WTC11 (cell line): ENCODE measurements around the gene SDK2. TPM values are rescaled to one million over a fixed set of nuclear protein-coding genes. Genes with fewer than 3 reads are reported as not detected.

Experiments
- ATAC-seq: fragments of 200-7000 bp; cut with Tn5 transposase; 2 replicates; pipeline ENCODE4 v1.10.0; 2021; ENCODE audit warnings: mild to moderate bottlenecking, moderate library complexity
- CTCF ChIA-PET: fragments of 300-600 bp; sonication (Branson Sonifier 250); formaldehyde crosslinking; loops from one replicate; lab custom pipeline; 2021; ENCODE audit warnings: antibody characterized with exemption; lab: Charles Lee
- POLR2A ChIA-PET: fragments of 350-600 bp; sonication (Branson Sonifier 250); formaldehyde crosslinking; loops from one replicate; lab custom pipeline; 2021; ENCODE audit warnings: antibody characterized with exemption; lab: Charles Lee
- DNase-seq: peaks from one replicate; pipeline ENCODE4 v3.0.0; 2021; ENCODE audit warnings: low spot score
- H3K27ac Mint-ChIP-seq: 2 replicates; pipeline ENCODE4 v1.8.0; 2021; ENCODE audit warnings: mixed read lengths
- H3K27me3 Mint-ChIP-seq: 2 replicates; pipeline ENCODE4 v1.8.0; 2021; ENCODE audit warnings: low read depth, mild to moderate bottlenecking, moderate library complexity, mixed read lengths
- H3K36me3 Mint-ChIP-seq: 2 replicates; pipeline ENCODE4 v1.8.0; 2021; ENCODE audit warnings: mixed read lengths
- H3K4me1 Mint-ChIP-seq: 2 replicates; pipeline ENCODE4 v1.8.0; 2022; ENCODE audit warnings: mixed read lengths
- H3K4me3 Mint-ChIP-seq: 2 replicates; pipeline ENCODE4 v1.8.0; 2021; ENCODE audit warnings: mild to moderate bottlenecking, moderate library complexity, mixed read lengths
- H3K9me3 Mint-ChIP-seq: 2 replicates; pipeline ENCODE4 v1.8.0; 2021; ENCODE audit warnings: mixed read lengths
- ATF1 ChIP-seq: sonication (generic); formaldehyde crosslinking; IDR thresholded peaks from 2 replicates; pipeline ENCODE4 v1.8.1; 2023; ENCODE audit warnings: mild to moderate bottlenecking, moderate library complexity, missing genetic modification reagents
- CBFB ChIP-seq: sonication (generic); formaldehyde crosslinking; IDR thresholded peaks from 2 replicates; pipeline ENCODE4 v1.8.1; 2022; ENCODE audit warnings: mild to moderate bottlenecking, low read depth, missing genetic modification reagents
- CREB1 ChIP-seq: sonication (generic); formaldehyde crosslinking; IDR thresholded peaks from 2 replicates; pipeline ENCODE4 v1.8.0; 2023; ENCODE audit warnings: mild to moderate bottlenecking, missing genetic modification reagents
- ELF4 ChIP-seq: sonication (generic); formaldehyde crosslinking; IDR thresholded peaks from 2 replicates; pipeline ENCODE4 v1.8.1; 2022; ENCODE audit warnings: low read depth, mild to moderate bottlenecking, moderate library complexity, missing genetic modification reagents
- NR1H2 ChIP-seq: sonication (generic); formaldehyde crosslinking; IDR thresholded peaks from 2 replicates; pipeline ENCODE4 v1.9.0; 2021; ENCODE audit warnings: mild to moderate bottlenecking, moderate library complexity, missing genetic modification reagents
- RELA ChIP-seq: sonication (generic); formaldehyde crosslinking; IDR thresholded peaks from 2 replicates; pipeline ENCODE4 v1.8.1; 2022; ENCODE audit warnings: missing genetic modification reagents, mild to moderate bottlenecking, borderline replicate concordance
- RORB ChIP-seq: fragments of 250-450 bp; sonication (Bioruptor Pico); IDR thresholded peaks from 2 replicates; pipeline ENCODE4 v1.9.0; 2021; ENCODE audit warnings: mild to moderate bottlenecking
- SOX15 ChIP-seq: fragments of 250-450 bp; sonication (Bioruptor Pico); IDR thresholded peaks from 2 replicates; pipeline ENCODE4 v1.9.0; 2021; ENCODE audit warnings: mild to moderate bottlenecking
- SP1 ChIP-seq: sonication (generic); formaldehyde crosslinking; conservative IDR thresholded peaks from 2 replicates; pipeline ENCODE4 v1.8.1; 2022; ENCODE audit warnings: missing genetic modification reagents
- total RNA-seq: library from RNA; stranded (reverse); gene quantifications from 3 replicates; pipeline ENCODE4 v1.2.3, GENCODE V29; 2021
- TF ChIP-seq, protein P1 (sequence below): sonication (generic); formaldehyde crosslinking; IDR thresholded peaks from 2 replicates; pipeline ENCODE4 v1.8.0; 2022; ENCODE audit warnings: mild to moderate bottlenecking, missing genetic modification reagents
- TF ChIP-seq, protein P2 (sequence below): sonication (generic); formaldehyde crosslinking; IDR thresholded peaks from 2 replicates; pipeline ENCODE4 v1.8.1; 2022; ENCODE audit warnings: missing genetic modification reagents, borderline replicate concordance
- TF ChIP-seq, protein P3 (sequence below): sonication (generic); formaldehyde crosslinking; IDR thresholded peaks from 2 replicates; pipeline ENCODE4 v1.8.1; 2023; ENCODE audit warnings: mild to moderate bottlenecking, missing genetic modification reagents
- TF ChIP-seq, protein P4 (sequence below): sonication (generic); formaldehyde crosslinking; IDR thresholded peaks from 2 replicates; pipeline ENCODE4 v1.8.1; 2022; ENCODE audit warnings: low read depth, mild to moderate bottlenecking, moderate library complexity, missing genetic modification reagents, borderline replicate concordance
- TF ChIP-seq, protein P5 (sequence below): fragments of 250-450 bp; sonication (Bioruptor Pico); conservative IDR thresholded peaks from 2 replicates; pipeline ENCODE4 v1.9.0; 2021; ENCODE audit warnings: mild to moderate bottlenecking
- TF ChIP-seq, protein P6 (sequence below): sonication (generic); formaldehyde crosslinking; IDR thresholded peaks from 2 replicates; pipeline ENCODE4 v1.8.0; 2022; ENCODE audit warnings: missing genetic modification reagents
- TF ChIP-seq, protein P7 (sequence below): fragments of 250-450 bp; sonication (Bioruptor Pico); IDR thresholded peaks from 2 replicates; pipeline ENCODE4 v1.9.0; 2021; ENCODE audit warnings: mild to moderate bottlenecking
- TF ChIP-seq, protein P8 (sequence below): sonication (generic); formaldehyde crosslinking; IDR thresholded peaks from 2 replicates; pipeline ENCODE4 v1.8.0; 2022; ENCODE audit warnings: mild to moderate bottlenecking, missing genetic modification reagents

SDK2 gene
- total RNA-seq, 1 experiment from 2014 or later, result 14.8 TPM

DNA sequence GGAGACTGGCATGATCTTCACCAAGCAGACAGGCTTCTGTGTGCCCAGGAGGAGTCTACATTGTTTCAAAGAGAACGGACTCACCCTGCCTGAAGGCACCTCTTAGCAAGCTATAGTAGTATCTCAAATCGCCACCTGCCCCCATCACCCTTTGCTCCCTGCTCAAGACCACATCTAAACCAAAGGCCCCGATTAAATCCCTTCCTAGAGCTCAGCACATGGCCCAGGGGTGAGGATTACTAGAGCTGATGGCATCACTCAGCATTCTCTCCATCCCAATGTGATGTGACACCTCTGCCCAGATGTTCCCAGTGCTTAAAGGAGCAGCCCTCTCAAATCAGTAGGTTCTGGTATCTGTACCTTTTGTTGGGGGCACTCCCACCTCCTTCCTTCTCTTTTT, 324.5 kb downstream of the SDK2 start:
- Mint-ChIP-seq H3K9me3 (no peaks in the 10 kb centered on the region), H3K4me1 (peaks cover 35% of the 10 kb centered on the region), H3K36me3 (no peaks in the 10 kb centered on the region), H3K27me3 (peaks cover 17% of the 10 kb centered on the region), H3K4me3 (no peak overlapping the region), H3K27ac (no peak overlapping the region)
- ChIA-PET CTCF (interaction anchor here (0.9 kb wide), 1 partner anchor 9 kb away, joined by 3 read pairs; no protein-coding TSS in a partner anchor), POLR2A (no interaction called here)
- DNase-seq (no peak), ATAC-seq (no peak)
- no peak for TF ChIP-seq RORB (CRISPR knock-in tag)
- TF ChIP-seq, protein P1, sequence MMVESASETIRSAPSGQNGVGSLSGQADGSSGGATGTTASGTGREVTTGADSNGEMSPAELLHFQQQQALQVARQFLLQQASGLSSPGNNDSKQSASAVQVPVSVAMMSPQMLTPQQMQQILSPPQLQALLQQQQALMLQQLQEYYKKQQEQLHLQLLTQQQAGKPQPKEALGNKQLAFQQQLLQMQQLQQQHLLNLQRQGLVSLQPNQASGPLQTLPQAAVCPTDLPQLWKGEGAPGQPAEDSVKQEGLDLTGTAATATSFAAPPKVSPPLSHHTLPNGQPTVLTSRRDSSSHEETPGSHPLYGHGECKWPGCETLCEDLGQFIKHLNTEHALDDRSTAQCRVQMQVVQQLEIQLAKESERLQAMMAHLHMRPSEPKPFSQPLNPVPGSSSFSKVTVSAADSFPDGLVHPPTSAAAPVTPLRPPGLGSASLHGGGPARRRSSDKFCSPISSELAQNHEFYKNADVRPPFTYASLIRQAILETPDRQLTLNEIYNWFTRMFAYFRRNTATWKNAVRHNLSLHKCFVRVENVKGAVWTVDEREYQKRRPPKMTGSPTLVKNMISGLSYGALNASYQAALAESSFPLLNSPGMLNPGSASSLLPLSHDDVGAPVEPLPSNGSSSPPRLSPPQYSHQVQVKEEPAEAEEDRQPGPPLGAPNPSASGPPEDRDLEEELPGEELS, result no peak
- no peak for TF ChIP-seq CREB1
- TF ChIP-seq, protein P2, sequence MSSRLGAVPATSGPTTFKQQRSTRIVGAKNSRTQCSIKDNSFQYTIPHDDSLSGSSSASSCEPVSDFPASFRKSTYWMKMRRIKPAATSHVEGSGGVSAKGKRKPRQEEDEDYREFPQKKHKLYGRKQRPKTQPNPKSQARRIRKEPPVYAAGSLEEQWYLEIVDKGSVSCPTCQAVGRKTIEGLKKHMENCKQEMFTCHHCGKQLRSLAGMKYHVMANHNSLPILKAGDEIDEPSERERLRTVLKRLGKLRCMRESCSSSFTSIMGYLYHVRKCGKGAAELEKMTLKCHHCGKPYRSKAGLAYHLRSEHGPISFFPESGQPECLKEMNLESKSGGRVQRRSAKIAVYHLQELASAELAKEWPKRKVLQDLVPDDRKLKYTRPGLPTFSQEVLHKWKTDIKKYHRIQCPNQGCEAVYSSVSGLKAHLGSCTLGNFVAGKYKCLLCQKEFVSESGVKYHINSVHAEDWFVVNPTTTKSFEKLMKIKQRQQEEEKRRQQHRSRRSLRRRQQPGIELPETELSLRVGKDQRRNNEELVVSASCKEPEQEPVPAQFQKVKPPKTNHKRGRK, result no peak
- no peak for TF ChIP-seq NR1H2
- no peak for TF ChIP-seq ATF1 (CRISPR knock-in tag)
- TF ChIP-seq, protein P3, sequence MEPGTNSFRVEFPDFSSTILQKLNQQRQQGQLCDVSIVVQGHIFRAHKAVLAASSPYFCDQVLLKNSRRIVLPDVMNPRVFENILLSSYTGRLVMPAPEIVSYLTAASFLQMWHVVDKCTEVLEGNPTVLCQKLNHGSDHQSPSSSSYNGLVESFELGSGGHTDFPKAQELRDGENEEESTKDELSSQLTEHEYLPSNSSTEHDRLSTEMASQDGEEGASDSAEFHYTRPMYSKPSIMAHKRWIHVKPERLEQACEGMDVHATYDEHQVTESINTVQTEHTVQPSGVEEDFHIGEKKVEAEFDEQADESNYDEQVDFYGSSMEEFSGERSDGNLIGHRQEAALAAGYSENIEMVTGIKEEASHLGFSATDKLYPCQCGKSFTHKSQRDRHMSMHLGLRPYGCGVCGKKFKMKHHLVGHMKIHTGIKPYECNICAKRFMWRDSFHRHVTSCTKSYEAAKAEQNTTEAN, result no peak
- no peak for TF ChIP-seq CBFB

DNA sequence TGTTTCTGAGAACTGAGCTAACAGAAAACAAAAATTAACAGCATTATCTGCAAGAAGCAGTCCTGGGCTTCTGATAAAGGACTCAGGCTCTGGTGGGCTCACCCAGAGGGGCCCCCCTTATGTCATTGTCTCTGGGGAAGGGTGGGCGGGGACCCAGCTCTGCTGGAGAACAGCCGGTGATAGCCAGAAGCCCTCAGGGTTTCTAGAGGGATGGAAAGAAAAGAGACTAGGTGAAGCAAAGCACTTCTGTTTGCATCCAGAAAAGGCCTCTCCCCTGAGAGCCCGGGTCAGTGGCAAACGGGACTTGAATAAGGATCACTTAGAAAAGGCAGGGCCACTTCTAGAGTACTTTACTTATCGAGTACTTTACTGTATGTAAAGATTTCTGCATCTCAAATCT, 325.4 kb downstream of the SDK2 start:
- Mint-ChIP-seq H3K27ac (no peak overlapping the region), H3K36me3 (no peaks in the 10 kb centered on the region), H3K27me3 (peaks cover 23% of the 10 kb centered on the region), H3K4me3 (no peak overlapping the region), H3K4me1 (peaks cover 31% of the 10 kb centered on the region), H3K9me3 (no peaks in the 10 kb centered on the region)
- DNase-seq (no peak), ATAC-seq (no peak)
- POLR2A ChIA-PET, result interaction anchor here (0.5 kb wide), 1 partner anchor 56 kb away, joined by 4 read pairs; no protein-coding TSS in a partner anchor
- CTCF ChIA-PET, result interaction anchor here (0.6 to 1.8 kb wide), 3 partner anchors 41 to 123 kb away, joined by 3 to 9 read pairs (median 3); no protein-coding TSS in a partner anchor
- TF ChIP-seq SOX15 (CRISPR knock-in tag) (no peak), RELA (no peak), ELF4 (CRISPR knock-in tag) (no peak)

DNA sequence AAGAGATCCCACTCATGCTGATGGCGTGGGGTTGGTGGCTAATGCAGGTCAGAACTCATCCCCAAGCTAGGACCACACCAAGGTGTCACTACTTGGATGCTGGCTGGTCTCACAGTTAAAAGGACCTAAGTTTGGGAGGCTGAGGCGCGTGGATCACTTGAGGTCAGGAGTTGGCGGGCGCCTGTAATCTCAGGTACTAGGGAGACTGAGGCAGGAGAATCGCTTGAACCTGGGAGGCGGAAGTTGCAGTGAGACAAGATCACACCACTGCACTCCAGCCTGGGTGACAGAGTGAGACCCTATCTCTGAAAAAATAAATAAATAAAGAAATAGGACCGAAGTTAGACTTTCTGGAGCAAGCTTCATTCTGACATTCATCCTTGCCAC, 325.8 kb downstream of the SDK2 start:
- CTCF ChIA-PET, result interaction anchor here (0.6 to 1.8 kb wide), 3 partner anchors 42 to 123 kb away, joined by 3 to 9 read pairs (median 3); no protein-coding TSS in a partner anchor
- Mint-ChIP-seq H3K27me3 (peaks cover 24% of the 10 kb centered on the region), H3K9me3 (no peaks in the 10 kb centered on the region), H3K36me3 (no peaks in the 10 kb centered on the region), H3K27ac (no peak overlapping the region), H3K4me3 (no peak overlapping the region), H3K4me1 (peaks cover 28% of the 10 kb centered on the region)
- DNase-seq, result no peak
- ATAC-seq, result no peak
- POLR2A ChIA-PET, result no interaction called here
- TF ChIP-seq CBFB, result no peak
- TF ChIP-seq, protein P4, sequence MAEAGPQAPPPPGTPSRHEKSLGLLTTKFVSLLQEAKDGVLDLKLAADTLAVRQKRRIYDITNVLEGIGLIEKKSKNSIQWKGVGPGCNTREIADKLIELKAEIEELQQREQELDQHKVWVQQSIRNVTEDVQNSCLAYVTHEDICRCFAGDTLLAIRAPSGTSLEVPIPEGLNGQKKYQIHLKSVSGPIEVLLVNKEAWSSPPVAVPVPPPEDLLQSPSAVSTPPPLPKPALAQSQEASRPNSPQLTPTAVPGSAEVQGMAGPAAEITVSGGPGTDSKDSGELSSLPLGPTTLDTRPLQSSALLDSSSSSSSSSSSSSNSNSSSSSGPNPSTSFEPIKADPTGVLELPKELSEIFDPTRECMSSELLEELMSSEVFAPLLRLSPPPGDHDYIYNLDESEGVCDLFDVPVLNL (CRISPR knock-in tag), result no peak
- TF ChIP-seq, protein P5, sequence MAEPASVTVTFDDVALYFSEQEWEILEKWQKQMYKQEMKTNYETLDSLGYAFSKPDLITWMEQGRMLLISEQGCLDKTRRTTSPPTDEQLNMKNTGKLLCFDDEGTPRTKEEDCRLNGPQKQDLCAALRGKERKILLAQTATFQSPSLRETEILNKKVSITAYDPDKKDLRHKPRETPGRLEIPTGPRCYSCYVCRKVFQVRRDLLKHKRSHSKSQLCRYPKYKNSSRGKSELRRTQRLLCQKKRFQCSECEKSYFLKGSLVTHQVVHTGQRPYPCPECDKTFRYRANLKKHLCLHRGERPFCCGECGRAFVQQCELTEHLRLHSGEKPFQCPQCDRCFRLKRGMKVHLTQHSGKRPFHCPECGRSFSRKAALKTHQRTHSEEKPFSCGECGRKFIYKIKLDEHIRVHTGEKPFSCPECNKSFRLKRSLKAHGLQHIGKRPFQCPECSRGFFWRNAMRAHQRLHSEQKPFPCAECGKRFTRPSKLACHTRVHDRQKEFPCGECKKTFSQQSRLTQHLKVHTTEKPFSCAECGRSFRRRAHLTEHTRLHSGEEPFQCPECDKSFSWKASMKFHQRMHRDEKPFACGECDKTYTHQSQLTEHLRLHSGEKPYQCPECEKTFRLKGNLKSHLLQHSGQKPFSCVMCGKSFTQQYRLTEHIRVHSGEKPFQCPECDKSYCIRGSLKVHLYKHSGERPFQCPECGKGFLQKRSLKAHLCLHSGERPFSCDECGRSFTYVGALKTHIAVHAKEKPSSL (CRISPR knock-in tag), result no peak
- TF ChIP-seq, protein P6, sequence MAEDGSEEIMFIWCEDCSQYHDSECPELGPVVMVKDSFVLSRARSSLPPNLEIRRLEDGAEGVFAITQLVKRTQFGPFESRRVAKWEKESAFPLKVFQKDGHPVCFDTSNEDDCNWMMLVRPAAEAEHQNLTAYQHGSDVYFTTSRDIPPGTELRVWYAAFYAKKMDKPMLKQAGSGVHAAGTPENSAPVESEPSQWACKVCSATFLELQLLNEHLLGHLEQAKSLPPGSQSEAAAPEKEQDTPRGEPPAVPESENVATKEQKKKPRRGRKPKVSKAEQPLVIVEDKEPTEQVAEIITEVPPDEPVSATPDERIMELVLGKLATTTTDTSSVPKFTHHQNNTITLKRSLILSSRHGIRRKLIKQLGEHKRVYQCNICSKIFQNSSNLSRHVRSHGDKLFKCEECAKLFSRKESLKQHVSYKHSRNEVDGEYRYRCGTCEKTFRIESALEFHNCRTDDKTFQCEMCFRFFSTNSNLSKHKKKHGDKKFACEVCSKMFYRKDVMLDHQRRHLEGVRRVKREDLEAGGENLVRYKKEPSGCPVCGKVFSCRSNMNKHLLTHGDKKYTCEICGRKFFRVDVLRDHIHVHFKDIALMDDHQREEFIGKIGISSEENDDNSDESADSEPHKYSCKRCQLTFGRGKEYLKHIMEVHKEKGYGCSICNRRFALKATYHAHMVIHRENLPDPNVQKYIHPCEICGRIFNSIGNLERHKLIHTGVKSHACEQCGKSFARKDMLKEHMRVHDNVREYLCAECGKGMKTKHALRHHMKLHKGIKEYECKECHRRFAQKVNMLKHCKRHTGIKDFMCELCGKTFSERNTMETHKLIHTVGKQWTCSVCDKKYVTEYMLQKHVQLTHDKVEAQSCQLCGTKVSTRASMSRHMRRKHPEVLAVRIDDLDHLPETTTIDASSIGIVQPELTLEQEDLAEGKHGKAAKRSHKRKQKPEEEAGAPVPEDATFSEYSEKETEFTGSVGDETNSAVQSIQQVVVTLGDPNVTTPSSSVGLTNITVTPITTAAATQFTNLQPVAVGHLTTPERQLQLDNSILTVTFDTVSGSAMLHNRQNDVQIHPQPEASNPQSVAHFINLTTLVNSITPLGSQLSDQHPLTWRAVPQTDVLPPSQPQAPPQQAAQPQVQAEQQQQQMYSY (CRISPR knock-in tag), result no peak
- TF ChIP-seq, protein P7, sequence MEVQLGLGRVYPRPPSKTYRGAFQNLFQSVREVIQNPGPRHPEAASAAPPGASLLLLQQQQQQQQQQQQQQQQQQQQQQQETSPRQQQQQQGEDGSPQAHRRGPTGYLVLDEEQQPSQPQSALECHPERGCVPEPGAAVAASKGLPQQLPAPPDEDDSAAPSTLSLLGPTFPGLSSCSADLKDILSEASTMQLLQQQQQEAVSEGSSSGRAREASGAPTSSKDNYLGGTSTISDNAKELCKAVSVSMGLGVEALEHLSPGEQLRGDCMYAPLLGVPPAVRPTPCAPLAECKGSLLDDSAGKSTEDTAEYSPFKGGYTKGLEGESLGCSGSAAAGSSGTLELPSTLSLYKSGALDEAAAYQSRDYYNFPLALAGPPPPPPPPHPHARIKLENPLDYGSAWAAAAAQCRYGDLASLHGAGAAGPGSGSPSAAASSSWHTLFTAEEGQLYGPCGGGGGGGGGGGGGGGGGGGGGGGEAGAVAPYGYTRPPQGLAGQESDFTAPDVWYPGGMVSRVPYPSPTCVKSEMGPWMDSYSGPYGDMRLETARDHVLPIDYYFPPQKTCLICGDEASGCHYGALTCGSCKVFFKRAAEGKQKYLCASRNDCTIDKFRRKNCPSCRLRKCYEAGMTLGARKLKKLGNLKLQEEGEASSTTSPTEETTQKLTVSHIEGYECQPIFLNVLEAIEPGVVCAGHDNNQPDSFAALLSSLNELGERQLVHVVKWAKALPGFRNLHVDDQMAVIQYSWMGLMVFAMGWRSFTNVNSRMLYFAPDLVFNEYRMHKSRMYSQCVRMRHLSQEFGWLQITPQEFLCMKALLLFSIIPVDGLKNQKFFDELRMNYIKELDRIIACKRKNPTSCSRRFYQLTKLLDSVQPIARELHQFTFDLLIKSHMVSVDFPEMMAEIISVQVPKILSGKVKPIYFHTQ (CRISPR knock-in tag), result no peak
- TF ChIP-seq, protein P8, sequence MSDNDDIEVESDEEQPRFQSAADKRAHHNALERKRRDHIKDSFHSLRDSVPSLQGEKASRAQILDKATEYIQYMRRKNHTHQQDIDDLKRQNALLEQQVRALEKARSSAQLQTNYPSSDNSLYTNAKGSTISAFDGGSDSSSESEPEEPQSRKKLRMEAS (CRISPR knock-in tag), result no peak
- TF ChIP-seq SP1 (CRISPR knock-in tag), result no peak
